DLD1 (cell line): Measurements from ENCODE around the gene LIFR.

Experiments used
- in situ Hi-C: cut with HindIII; loops from 2 replicates; pipeline ENCODE4 v1.10.0; 2017; ENCODE audit warnings: low sequenced_read_pairs

LIFR gene

DNA sequence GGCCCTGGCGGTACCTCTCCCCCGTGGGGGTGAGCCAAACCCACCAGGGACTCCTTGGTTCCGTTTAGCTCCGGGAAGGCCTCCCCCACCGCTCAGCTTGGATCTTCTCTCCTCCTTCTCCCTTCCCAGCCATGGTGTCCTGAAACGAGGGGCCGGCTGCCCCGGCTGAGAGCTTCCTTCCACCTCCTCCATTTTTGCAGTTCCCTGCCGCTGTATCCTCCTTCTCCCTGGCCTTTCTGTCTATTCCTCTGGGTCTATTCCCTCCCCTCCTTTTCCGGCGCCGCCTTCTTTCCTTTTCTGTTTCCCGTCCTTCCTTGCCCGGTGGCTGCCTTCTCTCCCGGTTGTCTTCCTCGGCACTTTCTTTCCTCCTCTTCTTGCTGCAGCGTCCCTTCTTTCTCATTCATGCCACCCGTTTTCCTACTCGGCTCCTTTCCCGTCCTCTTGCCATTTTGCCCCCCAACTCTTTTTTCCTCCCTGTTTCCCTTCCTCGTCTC lies 110.4 kb downstream of the LIFR start:
- in situ Hi-C loops: loop anchor here (10.0 kb wide), 1 partner anchor 359 kb away; no protein-coding TSS in a partner anchor

DNA sequence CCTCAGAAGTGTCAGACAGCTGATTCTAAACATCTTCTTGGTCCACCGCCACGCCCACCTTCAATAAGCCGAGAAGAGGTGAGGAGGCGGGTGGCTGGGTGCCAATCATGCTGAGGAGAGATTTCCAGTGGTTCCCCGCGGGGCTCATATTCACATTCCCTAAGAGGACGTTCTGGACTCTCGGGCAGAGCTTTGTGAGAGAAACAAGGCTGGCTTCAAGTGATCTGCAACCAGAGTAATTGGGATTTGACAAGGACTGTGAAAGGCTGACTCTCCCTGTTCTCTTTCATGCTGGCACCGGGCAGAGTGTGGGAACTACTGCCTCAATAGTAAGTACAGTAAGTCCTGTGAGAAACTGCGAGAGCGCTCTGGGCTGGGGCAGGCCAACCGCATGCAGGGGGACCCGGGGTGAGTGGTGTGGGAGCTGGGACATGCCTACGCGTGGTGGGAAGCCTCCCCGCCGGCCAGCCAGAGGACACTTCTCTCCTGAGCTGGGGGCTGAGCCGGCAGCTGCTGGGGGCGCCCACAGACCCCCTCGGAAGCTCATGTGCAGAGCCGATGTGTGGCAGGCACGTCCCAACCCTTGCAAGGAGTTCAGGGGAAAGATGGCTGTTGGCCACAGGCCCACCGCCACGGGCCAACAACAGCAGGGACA lies 110.9 kb downstream of the LIFR start:
- in situ Hi-C loops: loop anchor here (10.0 kb wide), 1 partner anchor 359 kb away; no protein-coding TSS in a partner anchor

DNA sequence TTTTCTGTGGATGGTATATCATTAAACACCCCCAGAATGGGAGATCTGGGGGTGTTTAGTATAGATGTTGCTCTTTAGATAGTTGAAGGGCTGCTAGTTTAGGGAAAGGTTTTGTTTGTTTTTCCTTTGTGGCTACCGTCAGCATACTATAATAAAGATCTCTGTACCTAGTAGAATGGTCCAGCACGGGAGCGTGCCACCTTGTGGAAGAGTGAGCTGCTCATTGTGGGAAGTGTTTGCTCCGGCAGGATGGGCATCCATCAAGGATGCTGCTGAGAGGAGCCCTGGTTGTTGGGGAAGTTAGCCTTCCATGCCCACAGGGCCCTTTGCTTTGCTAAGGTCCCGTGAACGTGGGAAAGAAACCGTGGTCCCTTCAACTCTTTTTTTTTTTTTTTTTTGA lies 113.1 kb downstream of the LIFR start:
- in situ Hi-C loops: loop anchor here (10.0 kb wide), 1 partner anchor 361 kb away; no protein-coding TSS in a partner anchor

DNA sequence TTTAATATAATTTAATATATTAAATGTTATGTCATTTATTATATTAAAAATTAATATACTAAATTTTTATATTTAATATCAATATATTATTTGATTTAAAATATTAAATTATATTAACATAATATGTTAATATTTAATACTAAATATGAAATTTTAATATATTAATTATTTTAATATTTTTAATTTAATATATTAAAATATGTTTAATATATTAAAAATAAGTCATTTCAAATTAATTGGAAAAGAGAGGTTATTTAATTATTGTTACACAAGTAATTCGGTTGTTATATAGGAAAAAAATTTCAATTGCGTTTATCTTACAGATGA lies 114.2 kb downstream of the LIFR start:
- in situ Hi-C loops: loop anchor here (10.0 kb wide), 1 partner anchor 363 kb away; no protein-coding TSS in a partner anchor

DNA sequence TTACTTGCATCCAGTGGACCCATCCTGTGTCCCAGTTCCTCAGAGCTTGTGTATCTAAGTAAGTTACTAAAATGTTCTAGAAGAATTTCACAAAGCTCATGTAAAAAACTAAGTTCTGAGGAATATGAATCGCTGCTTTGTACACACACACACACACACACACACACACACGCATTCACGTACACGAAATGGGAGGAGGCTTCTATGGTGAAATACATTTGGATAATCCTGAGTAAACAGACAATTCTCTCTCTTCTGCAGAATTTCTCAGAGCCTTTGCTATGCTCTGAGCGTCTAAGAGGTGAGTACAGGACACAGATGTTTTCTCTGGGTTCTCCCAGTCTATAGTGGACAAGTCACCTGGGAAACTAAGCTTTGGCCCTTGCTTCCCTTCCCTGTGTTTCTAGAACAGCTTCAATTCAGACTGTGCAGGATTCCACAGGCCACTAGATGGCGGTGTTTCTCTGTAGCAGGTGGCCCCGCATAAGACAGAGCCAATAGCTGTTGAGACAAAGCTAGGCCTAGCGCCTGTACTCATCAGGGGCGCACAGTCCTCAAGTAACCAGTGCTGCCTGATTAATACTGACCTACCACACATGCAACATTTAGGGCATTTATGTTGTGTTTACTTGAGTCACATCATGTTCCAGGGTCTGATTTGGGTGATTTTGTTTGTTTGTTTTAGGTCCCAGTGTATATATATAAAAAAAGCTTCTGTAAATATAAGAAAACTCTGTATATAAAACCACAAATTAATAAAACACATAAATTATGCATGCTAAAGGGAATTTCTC lies 114.8 kb downstream of the LIFR start:
- in situ Hi-C loops: loop anchor here (10.0 kb wide), 1 partner anchor 363 kb away; no protein-coding TSS in a partner anchor

DNA sequence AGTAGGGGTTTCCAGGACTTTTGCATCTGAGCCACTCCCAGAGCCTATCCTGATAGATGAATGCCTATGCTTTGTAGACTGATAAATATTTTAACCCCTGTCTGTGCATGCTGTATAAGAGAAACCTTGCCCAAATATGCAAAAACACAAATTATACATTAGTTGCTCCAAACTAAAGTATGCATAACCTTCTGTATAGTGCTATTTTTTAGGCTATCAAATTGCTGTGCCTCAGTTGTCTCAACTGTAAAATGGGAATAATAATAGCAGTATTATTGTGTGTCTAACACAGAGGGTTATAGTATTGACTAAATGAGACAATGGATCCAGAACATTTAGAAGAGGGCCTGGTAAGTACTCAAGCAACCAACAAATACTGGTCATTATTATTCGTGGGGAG lies 117.7 kb downstream of the LIFR start:
- in situ Hi-C loops: no loop called here

DNA sequence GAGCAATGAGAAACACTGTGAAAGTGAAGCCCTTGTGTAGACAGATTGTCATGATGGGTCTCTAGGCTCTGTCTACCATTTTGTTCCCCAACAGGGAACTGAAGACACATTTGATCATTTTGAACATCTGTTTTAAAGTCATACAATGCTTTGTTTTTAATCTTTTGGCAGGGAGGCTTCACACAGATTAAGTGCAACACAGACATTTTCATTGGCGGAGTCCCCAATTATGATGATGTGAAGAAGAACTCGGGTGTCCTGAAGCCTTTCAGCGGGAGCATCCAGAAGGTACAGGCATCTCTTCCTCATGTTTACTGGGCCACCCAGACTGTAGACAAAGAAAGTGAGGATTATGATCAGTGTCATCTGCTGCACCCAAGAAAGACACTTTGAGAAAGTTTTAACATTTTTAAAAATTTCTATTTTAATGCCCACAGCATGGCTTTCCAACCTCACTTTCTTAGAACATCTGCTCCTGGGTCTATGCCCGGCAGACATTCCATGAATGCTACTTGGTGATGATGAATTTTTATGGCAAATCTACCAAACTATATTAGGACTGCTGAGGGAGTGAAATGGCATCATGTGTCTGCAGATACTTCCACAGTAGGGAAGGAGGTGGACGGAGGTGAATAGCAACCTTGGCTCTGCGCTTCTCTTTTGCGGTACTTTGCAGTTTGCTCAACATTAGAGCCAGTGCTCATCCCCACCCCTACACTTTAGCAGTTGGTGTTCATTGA lies 121.3 kb downstream of the LIFR start:
- in situ Hi-C loops: no loop called here

DNA sequence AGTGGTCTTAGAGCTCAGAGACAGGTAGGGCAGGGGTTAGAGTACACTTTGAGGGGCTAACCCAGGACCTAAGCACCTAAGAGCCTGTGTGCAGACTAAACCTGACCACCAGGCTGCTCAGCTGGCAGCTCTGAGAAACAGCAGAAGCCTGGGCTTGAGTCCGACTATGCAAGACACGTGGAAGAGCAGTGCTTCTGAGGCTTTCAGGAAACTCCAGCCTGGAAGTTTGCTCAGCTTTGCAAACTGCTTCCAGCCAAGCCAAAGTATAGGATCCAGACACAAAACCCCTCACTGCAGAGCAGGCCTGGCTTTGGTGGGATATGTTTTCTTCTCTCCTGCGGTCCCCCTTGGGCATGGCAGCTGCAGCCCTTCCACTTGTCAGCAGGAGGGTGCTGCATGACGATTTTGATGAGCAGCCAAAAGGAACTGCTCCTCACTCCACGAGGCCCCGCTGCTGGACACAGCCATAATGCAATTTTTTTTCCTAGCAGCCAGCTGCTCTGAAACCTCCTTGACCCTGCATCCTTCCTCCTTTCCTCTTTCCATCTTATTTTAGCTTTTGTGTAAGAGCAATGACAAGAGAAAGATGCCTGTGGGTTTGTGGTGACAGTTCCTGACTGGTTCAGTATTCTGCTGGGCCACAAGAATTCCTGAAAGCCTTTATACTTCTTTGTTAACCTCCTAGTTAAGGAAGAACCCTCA lies 123.1 kb downstream of the LIFR start:
- in situ Hi-C loops: no loop called here

DNA sequence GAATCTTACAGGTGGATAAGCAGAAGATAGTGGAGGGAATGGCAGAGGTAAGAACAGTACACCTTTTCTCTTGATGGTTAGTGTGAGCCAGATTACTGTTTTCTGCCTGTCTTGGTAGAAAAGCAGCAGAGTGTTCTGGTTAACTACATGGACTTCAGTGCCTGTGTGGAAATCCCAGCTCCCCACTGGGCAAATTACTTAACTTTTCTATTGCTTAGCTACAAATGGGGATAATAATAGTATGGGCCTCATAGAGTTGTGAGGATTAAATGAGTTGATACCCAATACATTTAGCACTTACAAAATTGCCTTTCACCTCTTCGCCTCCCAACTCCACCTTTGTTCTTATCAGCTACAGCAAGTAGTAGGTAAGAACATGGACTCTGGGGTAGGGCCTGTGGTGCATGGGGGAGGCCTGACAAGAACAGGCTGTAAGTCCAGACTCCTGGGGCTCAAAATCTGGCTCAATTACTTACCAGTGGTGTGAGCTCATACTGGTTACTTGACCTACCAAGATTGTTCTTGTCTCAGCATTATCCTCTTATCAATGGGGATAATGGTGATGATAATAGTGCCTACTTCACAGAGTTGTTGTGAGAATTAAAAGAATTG lies 125.1 kb downstream of the LIFR start:
- in situ Hi-C loops: no loop called here

DNA sequence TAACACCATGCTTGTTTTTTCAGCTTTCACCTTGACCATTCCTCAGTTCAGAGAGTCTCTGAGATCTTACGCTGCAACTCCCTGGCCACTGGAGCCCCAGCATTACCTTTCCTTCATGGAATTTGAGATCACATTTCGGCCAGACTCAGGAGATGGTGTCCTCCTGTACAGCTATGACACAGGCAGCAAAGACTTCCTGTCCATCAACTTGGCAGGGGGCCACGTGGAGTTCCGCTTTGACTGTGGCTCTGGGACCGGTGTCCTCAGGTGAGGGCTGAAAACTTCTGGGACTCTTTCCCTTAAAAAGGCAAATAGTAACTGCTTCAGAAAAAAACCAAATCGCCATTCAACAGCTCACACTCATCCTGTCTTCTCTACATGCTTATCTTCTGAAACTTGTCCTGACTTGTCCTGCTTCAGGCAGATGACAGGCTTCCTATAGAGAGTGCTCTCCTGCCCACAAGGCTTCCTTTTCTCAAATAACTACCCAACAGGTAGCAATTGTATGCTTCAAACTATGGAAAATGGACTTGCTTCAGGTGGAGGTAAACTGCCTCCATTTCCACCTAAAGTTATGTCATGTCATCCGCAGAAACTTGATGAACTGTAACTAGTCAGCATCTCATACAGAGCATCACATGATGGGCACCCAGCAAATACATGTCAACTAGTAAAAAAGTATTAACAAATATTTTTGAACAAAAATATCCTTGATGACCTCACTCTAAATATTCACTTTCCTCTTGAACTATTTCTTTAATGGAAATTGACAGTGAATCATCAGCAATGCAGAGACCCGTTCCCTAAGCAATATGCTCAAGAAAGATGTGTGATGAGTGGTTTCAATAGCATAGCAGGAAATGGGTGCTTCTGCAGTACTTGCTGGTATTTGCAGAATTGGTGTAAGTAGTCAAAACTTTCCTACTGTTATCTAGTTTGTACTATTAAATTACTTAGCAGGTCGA lies 129.2 kb downstream of the LIFR start:
- in situ Hi-C loops: no loop called here

DNA sequence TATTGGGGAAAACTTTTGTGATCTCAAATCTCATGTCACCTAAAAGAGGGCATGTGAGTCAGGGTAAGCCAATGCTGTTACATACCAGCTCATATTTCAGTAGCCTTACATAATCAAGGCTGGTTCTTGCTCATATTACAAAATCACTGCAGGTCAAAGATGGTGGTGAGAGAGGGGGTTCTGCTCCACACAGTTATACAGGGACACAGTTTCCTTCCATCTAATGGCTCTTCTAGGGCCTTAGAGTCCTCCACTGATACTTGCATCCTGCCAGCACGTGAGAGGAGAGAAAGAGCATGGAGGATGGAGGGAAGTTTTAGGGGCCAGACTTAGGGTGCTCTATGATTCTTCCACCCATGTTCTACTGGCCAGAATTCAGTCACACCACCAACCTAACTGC lies 130.0 kb downstream of the LIFR start:
- in situ Hi-C loops: no loop called here
